Stimulated activated naive CD8-positive, alpha-beta T cell treated with anti-CD3 and anti-CD28 coated beads, Interleukin-15, amount 100 ng/mL, for 72 hours (primary cell): ENCODE measurements around the gene ZNF836.
A peak's percentile ranks its signal among the peaks of the same experiment; 100 is the strongest.

Source experiments
- ATAC-seq: fragments of 150-1000 bp; cut with Tn5 transposase; 2 replicates; pipeline ENCODE4 v1.10.0; 2021; ENCODE audit warnings: mild to moderate bottlenecking, moderate library complexity
- DNase-seq, 2 donors: peaks; one replicate each; pipeline ENCODE4 v3.0.0; 2021 to 2022
- H3K27ac Mint-ChIP-seq, 2 donors: one replicate each; pipeline ENCODE4 v1.8.0; 2022; ENCODE audit warnings: mild to moderate bottlenecking in 2 of 2, mixed read lengths in 2 of 2, moderate library complexity in 2 of 2
- H3K27me3 Mint-ChIP-seq: one replicate; pipeline ENCODE4 v1.8.0; 2022; ENCODE audit warnings: mixed read lengths
- H3K4me1 Mint-ChIP-seq: one replicate; pipeline ENCODE4 v1.8.0; 2022; ENCODE audit warnings: mild to moderate bottlenecking, mixed read lengths
- H3K4me3 Mint-ChIP-seq, 2 donors: one replicate each; pipeline ENCODE4 v1.8.0; 2022; ENCODE audit warnings: mild to moderate bottlenecking in 2 of 2, mixed read lengths in 2 of 2, moderate library complexity in 1 of 2
- H3K9me3 Mint-ChIP-seq, 2 donors: one replicate each; pipeline ENCODE4 v1.8.0; 2022; ENCODE audit warnings: mixed read lengths in 2 of 2

The ZNF836 gene

DNA sequence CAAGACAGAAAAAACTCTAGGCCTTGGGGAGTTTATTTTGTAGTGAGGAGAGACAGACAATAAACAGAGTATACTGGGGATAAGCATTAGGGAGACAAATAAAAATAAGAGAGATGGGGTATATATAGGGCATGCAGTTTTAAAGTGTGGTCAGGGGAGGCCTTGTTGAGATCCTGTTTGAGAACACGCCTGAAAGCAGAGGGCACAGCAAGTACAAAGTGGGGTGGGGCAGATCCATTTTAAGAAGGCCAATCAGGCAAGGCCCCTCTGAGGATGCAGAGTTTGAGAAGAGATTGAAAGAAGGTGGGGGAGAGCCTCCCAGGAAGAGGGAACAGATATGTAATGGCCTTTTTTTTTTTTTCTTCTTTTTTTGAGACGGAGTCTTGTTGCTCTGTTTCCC is 20.5 kb upstream of the ZNF836 start:
- no peaks in the 10 kb centered on the region for H3K9me3 Mint-ChIP-seq
- no peaks in the 10 kb centered on the region for H3K27me3 Mint-ChIP-seq
- peak overlapping the region; percentile 98 to 100 for H3K4me3 Mint-ChIP-seq
- peaks cover 47% of the 10 kb centered on the region for H3K4me1 Mint-ChIP-seq
- ATAC-seq (no peak), DNase-seq (no peak)
- peak overlapping the region in 1 of 2 donors; percentile 54 for H3K27ac Mint-ChIP-seq

DNA sequence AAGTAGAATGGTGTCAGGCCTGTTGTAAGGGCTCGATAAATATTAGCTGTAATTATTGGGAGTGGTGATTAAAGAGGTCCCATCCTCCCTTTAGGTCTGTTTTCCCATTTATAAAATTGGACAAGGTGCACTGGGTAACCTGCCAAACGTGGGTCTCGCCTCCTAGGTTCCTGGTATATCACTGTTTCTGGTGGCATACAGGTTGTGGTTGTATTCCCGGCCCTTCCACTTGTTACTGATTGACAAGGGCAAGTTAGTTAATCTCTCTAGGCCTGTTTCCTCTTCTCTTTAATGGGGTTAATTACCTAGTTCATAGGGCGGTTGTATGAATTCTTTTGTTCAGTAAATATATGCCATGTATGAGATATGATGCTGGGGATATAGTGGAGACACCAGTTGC is 20.0 kb upstream of the ZNF836 start:
- Mint-ChIP-seq H3K4me1 (peaks cover 47% of the 10 kb centered on the region), H3K27me3 (no peaks in the 10 kb centered on the region), H3K9me3 (no peaks in the 10 kb centered on the region), H3K4me3 (peak overlapping the region; percentile 98 to 100), H3K27ac (peak overlapping the region in 1 of 2 donors; percentile 54)
- DNase-seq (no peak), ATAC-seq (no peak)

DNA sequence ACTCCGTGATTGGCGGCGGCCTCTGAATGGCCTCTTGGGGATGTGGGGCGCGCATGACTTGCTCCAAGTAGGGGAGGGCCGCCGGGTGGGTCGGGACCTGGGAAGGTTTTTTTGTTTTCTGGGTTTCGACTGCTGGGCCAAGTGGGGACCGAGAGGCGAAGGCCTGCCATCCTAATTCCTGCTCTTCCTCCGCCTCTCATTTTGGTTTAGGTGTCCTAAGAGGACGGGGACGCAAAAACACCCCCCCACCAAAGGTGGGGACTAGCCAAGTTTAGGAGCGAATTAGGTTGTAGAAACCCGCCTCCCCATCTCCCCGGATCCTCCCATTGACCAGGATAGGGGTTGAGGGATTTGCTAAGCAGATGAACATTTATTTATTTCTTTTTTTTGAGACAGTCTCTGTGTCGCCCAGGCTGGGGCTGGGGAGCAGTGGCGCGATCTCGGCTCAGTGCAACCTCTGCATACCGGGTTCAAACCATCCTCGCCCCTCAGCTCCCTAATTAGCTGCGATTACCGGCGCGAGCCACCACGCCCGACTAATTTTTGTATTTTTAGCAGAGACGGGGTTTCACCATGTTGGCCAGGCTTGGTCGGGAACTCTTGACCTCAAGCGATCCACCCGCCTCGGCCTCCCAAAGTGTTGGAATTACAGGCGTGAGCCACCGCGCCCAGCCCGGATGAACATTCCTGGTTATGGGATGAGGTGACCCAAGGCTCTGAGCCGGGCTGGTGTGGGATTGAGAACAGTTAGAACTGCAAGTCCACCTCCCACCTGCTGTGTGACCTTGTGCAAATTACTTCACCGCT is 19.3 kb upstream of the ZNF836 start:
- H3K9me3 Mint-ChIP-seq = no peaks in the 10 kb centered on the region
- H3K27ac Mint-ChIP-seq = peak overlapping the region; percentile 99 to 100
- H3K27me3 Mint-ChIP-seq = no peaks in the 10 kb centered on the region
- ATAC-seq (no peak), DNase-seq (peak in 1 of 2 donors; percentile 23)
- peak overlapping the region; percentile 98 to 100 for H3K4me3 Mint-ChIP-seq
- peaks cover 47% of the 10 kb centered on the region for H3K4me1 Mint-ChIP-seq

DNA sequence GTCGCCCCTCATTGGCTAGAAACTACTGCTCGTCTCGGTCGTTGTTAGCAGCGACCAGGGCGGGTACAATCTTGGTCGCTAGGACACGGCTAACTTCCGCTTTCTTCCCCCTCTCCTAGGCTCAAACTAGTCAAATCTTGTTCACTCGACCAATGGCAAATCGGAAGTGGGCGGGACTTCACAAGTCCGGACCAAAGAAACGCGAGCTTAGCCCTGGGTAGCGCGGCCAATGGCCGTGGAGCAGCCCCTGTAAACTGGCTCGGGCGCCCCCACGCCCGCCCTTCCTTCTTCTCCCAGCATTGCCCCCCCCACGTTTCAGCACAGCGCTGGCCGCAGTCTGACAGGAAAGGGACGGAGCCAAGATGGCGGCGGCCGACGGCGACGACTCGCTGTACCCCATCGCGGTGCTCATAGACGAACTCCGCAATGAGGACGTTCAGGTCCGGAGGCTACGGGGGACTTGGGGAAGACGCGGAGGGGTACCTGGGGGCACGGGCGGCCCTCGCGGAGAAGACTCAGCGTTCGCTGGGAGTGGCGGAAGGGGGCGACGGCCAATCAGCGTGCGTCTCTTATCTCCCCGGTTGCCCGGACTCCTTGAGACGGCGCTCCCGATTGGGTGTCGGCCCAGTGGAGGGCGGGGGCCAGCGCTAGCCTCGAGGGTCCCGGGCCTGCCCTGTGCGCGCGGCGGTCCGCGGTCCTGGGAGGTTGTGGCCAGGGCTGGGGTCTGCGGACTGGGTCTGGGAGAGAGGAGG is 18.5 kb upstream of the ZNF836 start, which contains the start of gene PPP2R1A:
Gene PPP2R1A, plus strand, starts transcription at position 318 of the 752 bp plus-strand sequence. Its CDS starts 45 bp downstream, at position 363.
- DNase-seq = peak; percentile 87 to 95
- Mint-ChIP-seq H3K4me1 (peaks cover 47% of the 10 kb centered on the region), H3K4me3 (peak within 1 kb of the TSS; percentile 98 to 100), H3K27me3 (no peaks in the 10 kb centered on the region), H3K27ac (peak within 1 kb of the TSS; percentile 99 to 100), H3K9me3 (no peaks in the 10 kb centered on the region)
- ATAC-seq = peak; percentile 95

DNA sequence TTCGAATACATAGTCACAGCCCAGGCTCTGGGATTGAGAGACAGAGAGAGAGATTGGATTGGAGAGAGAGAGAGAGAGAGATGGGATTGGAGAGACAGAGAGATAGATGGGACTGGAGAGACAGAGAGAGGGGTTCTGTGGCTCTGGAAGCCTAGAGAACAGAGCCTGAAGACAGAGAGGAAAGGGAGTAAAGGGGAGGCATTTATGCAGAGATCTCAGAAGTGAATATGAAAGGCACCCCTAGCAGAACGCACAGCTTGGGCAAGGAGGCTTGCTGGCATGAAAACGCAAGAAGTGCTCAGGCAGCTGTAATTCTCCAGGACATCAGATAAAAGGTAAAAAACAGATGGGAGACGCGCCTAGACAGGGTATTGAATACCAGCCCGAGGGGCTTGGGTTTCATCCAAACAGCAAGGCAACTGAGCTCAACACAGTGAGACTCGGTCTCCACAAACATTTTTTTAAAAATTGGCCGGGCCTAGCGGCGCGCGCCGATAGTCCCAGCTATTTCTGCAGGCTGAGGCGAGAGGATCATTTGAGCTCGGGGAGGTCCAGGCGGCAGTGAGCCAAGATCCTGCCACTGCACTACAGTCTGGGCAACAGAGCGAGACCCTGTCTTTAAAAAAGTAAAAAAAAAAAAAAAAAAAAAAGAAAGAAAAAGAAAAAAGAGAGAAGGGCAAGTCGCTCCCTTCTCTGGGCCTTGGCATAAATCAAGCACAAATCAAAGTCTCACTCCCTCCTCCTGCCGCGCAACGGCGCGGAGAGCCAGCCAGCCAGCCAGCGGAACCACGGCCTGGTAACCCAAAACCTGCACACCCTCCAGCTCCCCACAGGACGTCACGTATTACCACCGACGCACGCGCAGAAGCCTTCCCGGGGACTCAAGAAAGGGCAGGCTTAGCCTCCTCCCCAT is 17.7 kb upstream of the ZNF836 start:
- Mint-ChIP-seq H3K27ac (peak overlapping the region; percentile 99 to 100), H3K4me1 (peaks cover 39% of the 10 kb centered on the region), H3K27me3 (no peaks in the 10 kb centered on the region), H3K4me3 (peak overlapping the region; percentile 98 to 100), H3K9me3 (no peaks in the 10 kb centered on the region)
- ATAC-seq (no peak), DNase-seq (peak in 1 of 2 donors; percentile 99)

DNA sequence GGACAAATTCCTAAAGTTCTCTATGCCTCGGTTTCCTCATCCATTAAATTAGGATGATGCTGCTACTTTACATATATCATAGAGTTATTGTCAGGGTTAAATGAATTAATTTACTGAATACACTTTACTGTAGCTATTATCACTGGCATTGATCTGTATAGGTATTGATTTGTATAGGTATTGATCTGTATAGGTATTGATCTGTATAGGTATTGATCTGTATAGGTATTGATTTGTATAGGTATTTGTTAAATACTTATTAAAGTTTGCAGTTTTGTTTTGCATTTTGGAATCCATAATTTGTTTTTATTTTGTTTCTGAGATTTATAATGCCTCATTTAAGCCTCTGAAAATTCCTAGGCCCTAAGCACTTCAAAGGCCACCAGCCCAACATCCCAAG is 16.0 kb upstream of the ZNF836 start:
- H3K27me3 Mint-ChIP-seq = no peaks in the 10 kb centered on the region
- peaks cover 26% of the 10 kb centered on the region for H3K4me1 Mint-ChIP-seq
- DNase-seq = no peak
- H3K27ac Mint-ChIP-seq = no peak overlapping the region
- no peak for ATAC-seq
- H3K9me3 Mint-ChIP-seq = no peaks in the 10 kb centered on the region
- H3K4me3 Mint-ChIP-seq = no peak overlapping the region

DNA sequence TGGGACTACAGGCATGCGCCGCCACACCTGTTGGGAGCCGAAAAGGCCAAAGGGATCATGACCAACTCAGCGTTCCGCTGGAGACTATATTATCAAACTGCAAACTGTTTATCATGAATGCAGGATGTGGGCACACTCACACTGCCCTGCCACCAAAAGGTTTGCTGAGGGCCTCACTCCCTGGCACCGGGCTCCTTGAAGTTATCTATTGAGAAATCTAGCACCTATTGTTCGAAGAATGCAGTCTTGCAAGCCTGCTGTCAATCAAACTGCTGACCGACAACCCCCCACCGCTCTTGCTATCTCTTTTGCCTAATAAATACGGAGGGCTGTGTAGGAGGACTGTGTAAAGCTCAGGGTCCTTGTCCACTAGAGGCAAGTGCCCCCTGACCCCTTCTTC is 5.2 kb upstream of the ZNF836 start:
- Mint-ChIP-seq H3K4me3 (no peak overlapping the region), H3K4me1 (peaks cover 5% of the 10 kb centered on the region), H3K27ac (no peak overlapping the region), H3K9me3 (no peaks in the 10 kb centered on the region), H3K27me3 (no peaks in the 10 kb centered on the region)
- no peak for ATAC-seq
- no peak for DNase-seq

DNA sequence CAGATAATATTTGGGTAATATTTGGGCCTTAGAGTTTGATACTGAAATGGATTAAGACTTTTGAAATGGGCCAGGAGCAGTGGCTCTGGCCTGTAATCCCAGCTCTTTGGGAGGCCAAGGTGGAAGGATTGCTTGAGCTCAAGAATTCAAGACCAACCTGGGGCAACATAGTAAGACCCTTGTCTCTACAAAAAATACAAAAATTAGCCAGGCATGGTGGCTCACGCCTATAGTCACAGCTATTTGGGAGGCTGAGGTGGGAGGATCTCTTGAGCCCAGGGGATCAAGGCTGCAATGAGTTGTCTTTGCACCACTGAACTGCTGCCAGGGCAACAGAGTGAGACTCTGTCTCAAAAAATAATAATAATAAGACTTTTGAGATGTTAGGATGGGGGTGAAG is 926 bp upstream of the ZNF836 start:
- peaks cover 25% of the 10 kb centered on the region for H3K4me1 Mint-ChIP-seq
- H3K4me3 Mint-ChIP-seq = peak overlapping the region; percentile 89 to 94
- peaks cover 4 to 7% of the 10 kb centered on the region in 2 donors for H3K9me3 Mint-ChIP-seq
- H3K27me3 Mint-ChIP-seq = no peaks in the 10 kb centered on the region
- DNase-seq (no peak), ATAC-seq (no peak)
- H3K27ac Mint-ChIP-seq = no peak overlapping the region

DNA sequence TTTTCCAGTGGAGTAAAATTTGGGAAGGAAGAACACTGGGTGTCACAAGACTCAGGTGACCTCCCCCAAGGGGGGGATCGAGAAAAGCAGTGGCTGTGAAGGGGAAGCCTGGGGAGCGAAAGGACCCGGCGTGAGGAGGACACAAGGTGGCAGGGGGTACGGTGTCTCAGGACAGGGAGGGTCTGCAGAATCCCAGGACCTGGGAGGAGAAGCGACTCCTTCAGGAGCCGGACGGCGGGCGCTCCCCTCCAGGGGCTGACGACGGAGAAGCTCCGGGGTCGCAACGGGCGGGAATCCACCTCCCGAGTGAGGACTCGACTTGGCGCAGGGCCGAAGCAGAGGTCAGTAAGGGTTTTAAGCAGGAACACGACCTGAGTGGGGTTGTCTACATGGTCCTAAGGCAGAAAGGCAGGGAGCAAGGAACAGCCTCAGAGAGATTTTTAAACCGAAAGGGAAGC is 529 bp downstream of the ZNF836 start:
- no peak for DNase-seq
- peak overlapping the region; percentile 95 to 96 for H3K27ac Mint-ChIP-seq
- ATAC-seq = peak; percentile 37
- peaks cover 4 to 7% of the 10 kb centered on the region in 2 donors for H3K9me3 Mint-ChIP-seq
- H3K4me1 Mint-ChIP-seq = peaks cover 25% of the 10 kb centered on the region
- no peaks in the 10 kb centered on the region for H3K27me3 Mint-ChIP-seq
- peak overlapping the region; percentile 89 to 94 for H3K4me3 Mint-ChIP-seq

DNA sequence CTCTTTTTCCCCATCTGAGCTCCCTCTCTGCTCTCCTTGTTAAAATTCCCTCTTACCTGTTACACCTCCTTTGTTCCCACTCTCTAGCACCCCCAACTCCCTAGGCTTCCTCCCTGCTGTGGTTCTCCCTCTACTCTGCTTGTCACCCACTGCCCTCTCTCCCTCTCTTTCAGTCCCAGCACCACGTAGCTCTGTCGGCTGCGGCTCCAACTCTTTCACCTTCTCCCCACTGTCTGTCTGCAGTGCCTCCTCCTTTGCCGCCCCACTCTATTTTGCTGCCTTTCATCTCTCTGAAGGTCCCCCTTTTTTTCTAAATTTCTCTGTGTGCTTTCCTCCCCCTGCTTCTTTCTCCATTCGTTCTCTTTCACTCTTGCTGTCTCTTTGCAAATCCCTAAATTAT is 1.1 kb downstream of the ZNF836 start:
- H3K4me1 Mint-ChIP-seq = peaks cover 25% of the 10 kb centered on the region
- peak overlapping the region; percentile 95 to 96 for H3K27ac Mint-ChIP-seq
- H3K9me3 Mint-ChIP-seq = peaks cover 4 to 7% of the 10 kb centered on the region in 2 donors
- H3K4me3 Mint-ChIP-seq = peak overlapping the region; percentile 89 to 94
- DNase-seq (peak in 1 of 2 donors; percentile 7), ATAC-seq (no peak)
- H3K27me3 Mint-ChIP-seq = no peaks in the 10 kb centered on the region

DNA sequence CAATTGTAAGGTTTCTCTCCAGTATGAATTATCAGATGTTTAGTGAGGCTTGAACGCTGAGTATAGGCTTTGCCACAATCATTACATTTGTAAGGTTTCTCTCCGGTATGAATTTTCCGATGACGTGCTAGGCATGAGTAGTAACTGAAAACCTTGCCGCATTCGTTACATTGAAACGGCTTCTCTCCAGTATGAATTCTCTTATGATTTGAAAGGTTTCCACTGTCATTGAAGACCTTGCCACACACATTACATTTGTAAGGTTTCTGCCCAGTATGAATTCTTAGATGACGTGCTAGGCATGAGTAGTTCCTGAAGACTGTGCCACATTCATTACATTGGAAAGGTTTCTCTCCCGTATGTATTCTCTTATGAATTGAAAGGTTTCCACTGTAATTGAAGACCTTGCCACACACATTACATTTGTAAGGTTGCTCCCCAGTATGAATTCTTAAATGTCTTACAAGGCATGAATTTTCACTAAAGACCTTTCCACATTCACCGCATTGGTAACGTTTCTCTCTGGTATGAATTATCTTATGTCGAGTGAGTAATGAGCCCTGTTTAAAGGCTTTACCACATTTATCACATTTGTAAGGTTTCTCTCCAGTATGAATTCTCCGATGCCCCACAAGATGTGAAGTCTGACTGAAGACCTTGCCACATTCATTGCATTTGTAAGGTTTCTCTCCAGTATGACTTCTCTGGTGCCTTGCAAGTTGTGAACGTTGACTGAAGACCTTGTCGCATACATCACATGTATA is 15.6 kb downstream of the ZNF836 start:
- ATAC-seq (no peak), DNase-seq (no peak)
- H3K27me3 Mint-ChIP-seq = no peaks in the 10 kb centered on the region
- H3K27ac Mint-ChIP-seq = no peak overlapping the region
- H3K4me3 Mint-ChIP-seq = no peak overlapping the region
- peaks cover 56 to 79% of the 10 kb centered on the region in 2 donors for H3K9me3 Mint-ChIP-seq
- H3K4me1 Mint-ChIP-seq = no peaks in the 10 kb centered on the region

DNA sequence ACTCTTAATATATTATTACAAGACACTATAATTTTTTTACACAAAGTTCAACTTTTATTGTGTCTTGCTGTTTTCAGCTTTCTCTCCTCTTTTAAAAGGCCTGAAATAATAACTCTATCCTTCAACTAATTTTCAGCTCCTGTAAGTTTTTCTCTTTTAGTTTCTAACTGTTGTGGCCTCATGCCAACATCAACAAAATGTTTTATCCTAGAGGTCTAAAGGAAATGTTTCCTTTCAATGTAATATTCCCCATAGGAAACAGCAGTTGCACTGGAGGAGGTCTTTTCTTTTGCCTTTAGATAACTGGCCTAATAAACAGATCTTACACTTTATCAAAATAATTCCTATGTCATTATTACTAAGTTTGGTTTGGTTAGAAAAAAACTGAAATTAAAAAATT is 23.2 kb downstream of the ZNF836 start:
- Mint-ChIP-seq H3K4me3 (no peak overlapping the region), H3K4me1 (no peaks in the 10 kb centered on the region), H3K27ac (no peak overlapping the region), H3K9me3 (peaks cover 24 to 37% of the 10 kb centered on the region in 2 donors), H3K27me3 (no peaks in the 10 kb centered on the region)
- DNase-seq (no peak), ATAC-seq (no peak)

DNA sequence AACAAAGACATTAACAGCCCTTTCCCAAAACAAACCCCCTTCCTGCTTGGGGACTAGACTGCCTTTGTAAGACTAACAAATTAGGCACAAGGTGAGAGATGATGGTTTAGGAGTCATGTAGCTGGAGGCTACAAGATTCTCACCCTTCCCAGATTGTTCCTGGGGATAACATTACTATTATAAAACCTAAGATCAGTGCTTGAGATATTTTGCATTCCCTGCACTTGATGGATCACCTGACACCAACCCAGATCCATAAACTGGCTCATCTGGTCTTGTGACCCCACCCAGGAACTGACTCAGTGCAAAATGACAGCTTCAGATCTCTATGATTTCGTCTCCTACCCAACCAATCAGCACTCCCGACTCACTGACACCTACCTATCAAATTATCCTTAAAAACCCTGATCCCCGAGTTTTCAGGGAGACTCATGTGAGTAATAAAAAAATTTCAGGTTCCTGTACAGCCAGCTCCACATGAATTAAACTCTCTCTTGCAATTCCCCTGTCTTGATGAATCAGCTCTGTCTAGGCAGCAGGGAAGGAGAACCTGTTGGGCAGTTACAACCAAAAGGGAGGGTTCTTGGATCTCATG is 29.3 kb downstream of the ZNF836 start:
- DNase-seq (no peak), ATAC-seq (no peak)
- Mint-ChIP-seq H3K27me3 (no peaks in the 10 kb centered on the region), H3K4me3 (no peak overlapping the region), H3K4me1 (peaks cover 26% of the 10 kb centered on the region), H3K27ac (no peak overlapping the region), H3K9me3 (peaks cover 25 to 31% of the 10 kb centered on the region in 2 donors)

DNA sequence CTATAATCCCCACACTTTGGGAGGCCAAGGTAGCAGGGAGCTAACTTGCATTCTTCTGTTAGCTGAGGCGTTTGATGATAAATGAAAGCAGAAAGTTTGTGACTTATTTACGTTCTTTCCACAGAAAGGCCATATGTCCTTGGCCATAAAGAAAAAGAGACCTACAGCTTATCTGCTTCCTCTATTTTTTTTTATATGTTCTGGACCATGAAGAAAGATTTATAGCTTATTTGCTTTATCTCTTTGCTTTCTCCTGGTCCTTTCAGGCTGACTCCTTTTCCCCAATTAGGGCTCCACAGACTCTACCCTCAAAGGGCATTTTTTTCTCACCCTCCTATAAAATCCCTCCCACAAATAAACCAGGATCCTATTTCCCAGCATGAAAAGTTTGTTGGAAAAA is 30.2 kb downstream of the ZNF836 start:
- Mint-ChIP-seq H3K4me1 (peaks cover 26% of the 10 kb centered on the region), H3K9me3 (peaks cover 25 to 31% of the 10 kb centered on the region in 2 donors), H3K4me3 (no peak overlapping the region), H3K27ac (no peak overlapping the region), H3K27me3 (no peaks in the 10 kb centered on the region)
- no peak for ATAC-seq
- no peak for DNase-seq
